Stomach (tissue), 4 donors: Measurements from ENCODE around the gene ZNF282.

Source experiments
- POLR2A ChIP-seq, 4 donors: fragments of 450-650 bp; IDR thresholded peaks; one replicate each; pipeline ENCODE4 v1.6.1; 2016; ENCODE audit warnings: antibody characterized with exemption in 4 of 4, control low read depth in 2 of 4, mild to moderate bottlenecking in 1 of 4, moderate library complexity in 1 of 4
- POLR2AphosphoS5 ChIP-seq, 3 donors: sonication (generic); formaldehyde crosslinking; IDR thresholded peaks; one replicate each; pipeline ENCODE4 v1.6.1; 2016; ENCODE audit warnings: antibody characterized with exemption in 3 of 3
- TF ChIP-seq, protein P1 (sequence below), 7 experiments: fragments of 450-650 bp in 4 of 7; fragments of 200-600 bp in 3 of 7; sonication (generic) in 3 of 7; IDR thresholded peaks; one replicate each; pipeline ENCODE4 v1.5.1; 2016 to 2019; ENCODE audit warnings: antibody characterized with exemption in 7 of 7, control low read depth in 2 of 7, mild to moderate bottlenecking in 1 of 7

DNA sequence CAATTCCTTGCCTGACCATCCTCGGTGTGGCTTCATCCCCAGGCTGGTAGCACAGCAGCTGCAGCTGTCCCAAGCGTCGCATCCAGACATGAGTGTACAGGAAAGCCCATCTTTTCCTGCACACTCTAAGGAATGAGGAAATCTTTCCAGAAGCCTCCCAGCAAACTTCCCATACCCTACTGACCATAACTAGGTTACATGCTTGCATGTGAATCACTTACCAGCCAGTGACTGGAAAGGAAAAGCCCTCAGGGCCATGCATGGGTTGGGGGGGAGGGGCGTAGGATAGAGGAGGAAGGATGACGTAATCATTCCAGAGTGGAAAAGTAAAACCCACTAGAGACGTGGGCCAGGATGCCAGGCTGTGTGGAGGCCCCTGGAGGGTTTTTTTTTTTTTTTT lies 25.2 kb downstream of the ZNF282 start:
- TF ChIP-seq POLR2AphosphoS5 (IDR thresholded peaks at IDR 0.05) (no peak), POLR2A (IDR thresholded peaks at IDR 0.05) (no peak)
- TF ChIP-seq, protein P1, sequence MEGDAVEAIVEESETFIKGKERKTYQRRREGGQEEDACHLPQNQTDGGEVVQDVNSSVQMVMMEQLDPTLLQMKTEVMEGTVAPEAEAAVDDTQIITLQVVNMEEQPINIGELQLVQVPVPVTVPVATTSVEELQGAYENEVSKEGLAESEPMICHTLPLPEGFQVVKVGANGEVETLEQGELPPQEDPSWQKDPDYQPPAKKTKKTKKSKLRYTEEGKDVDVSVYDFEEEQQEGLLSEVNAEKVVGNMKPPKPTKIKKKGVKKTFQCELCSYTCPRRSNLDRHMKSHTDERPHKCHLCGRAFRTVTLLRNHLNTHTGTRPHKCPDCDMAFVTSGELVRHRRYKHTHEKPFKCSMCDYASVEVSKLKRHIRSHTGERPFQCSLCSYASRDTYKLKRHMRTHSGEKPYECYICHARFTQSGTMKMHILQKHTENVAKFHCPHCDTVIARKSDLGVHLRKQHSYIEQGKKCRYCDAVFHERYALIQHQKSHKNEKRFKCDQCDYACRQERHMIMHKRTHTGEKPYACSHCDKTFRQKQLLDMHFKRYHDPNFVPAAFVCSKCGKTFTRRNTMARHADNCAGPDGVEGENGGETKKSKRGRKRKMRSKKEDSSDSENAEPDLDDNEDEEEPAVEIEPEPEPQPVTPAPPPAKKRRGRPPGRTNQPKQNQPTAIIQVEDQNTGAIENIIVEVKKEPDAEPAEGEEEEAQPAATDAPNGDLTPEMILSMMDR (IDR thresholded peaks at IDR 0.05): no peak
